ENCODE data around the gene SLC9A3.
"Not testable (repeated sequence)": the region's sequence is repeated elsewhere in the genome, so short reads cannot be mapped to it uniquely, and the experiment has no call there.

Gene SLC9A3

GRCh38 chr5:488744-489688 is 35.2 kb downstream of the SLC9A3 start:
- DNase-seq, result no peak

GRCh38 chr5:488241-488640 is 36.0 kb downstream of the SLC9A3 start:
- no peak for DNase-seq

- DNase-seq, result not testable (repeated sequence)
Measured at GRCh38 chr5:486597-486996, 37.7 kb downstream of the SLC9A3 start.

GRCh38 chr5:485946-486491 is 38.2 kb downstream of the SLC9A3 start:
- no peak for DNase-seq

GRCh38 chr5:485113-485945 is 38.9 kb downstream of the SLC9A3 start:
- DNase-seq, result no peak

GRCh38 chr5:484556-484955 is 39.7 kb downstream of the SLC9A3 start:
- no peak for DNase-seq

- no peak for DNase-seq
Measured at GRCh38 chr5:483434-484140, 40.7 kb downstream of the SLC9A3 start.

- no peak for DNase-seq
Measured at GRCh38 chr5:483011-483410, 41.2 kb downstream of the SLC9A3 start.

- no peak for DNase-seq
Measured at GRCh38 chr5:482506-482905, 41.7 kb downstream of the SLC9A3 start.

- DNase-seq, result no peak
Measured at GRCh38 chr5:482021-482420, 42.2 kb downstream of the SLC9A3 start.

- DNase-seq, result no peak
Measured at GRCh38 chr5:481347-481746, 42.9 kb downstream of the SLC9A3 start.

- DNase-seq, result no peak
Measured at GRCh38 chr5:479566-480319, 44.5 kb downstream of the SLC9A3 start.

- no peak for DNase-seq
Measured at GRCh38 chr5:478982-479535, 45.2 kb downstream of the SLC9A3 start.

GRCh38 chr5:478369-478981 is 45.8 kb downstream of the SLC9A3 start:
- no peak for DNase-seq

- no peak for DNase-seq
Measured at GRCh38 chr5:477871-478270, 46.4 kb downstream of the SLC9A3 start.

GRCh38 chr5:477247-477646 is 47.0 kb downstream of the SLC9A3 start:
- no peak for DNase-seq

GRCh38 chr5:476814-477175 is 47.5 kb downstream of the SLC9A3 start:
- DNase-seq, result no peak

- no peak for DNase-seq
Measured at GRCh38 chr5:476102-476813, 48.0 kb downstream of the SLC9A3 start.

GRCh38 chr5:475704-476101 is 48.5 kb downstream of the SLC9A3 start:
- DNase-seq, result no peak

GRCh38 chr5:474840-475661 is 49.2 kb downstream of the SLC9A3 start:
- DNase-seq, result no peak
